K562 (cell line): ENCODE results near the gene SEPTIN12. TPM values are rescaled to one million over a fixed set of nuclear protein-coding genes. Genes with fewer than 3 reads are reported as not detected.
A peak's percentile ranks its signal among the peaks of the same experiment; 100 is the strongest.

ENCODE experiments used
- CHAMP1 ChIP-seq: fragments of 450-650 bp; IDR thresholded peaks from 2 replicates; pipeline ENCODE4 v1.6.1; 2016; ENCODE audit warnings: mild to moderate bottlenecking
- CTBP1 ChIP-seq: fragments of 450-650 bp; IDR thresholded peaks from 2 replicates; pipeline ENCODE4 v1.6.1; 2016; ENCODE audit warnings: borderline replicate concordance
- FOSL1 ChIP-seq: fragments of 200-800 bp; sonication (Bioruptor generic); conservative IDR thresholded peaks from 2 replicates; pipeline ENCODE4 v1.6.1; 2016; ENCODE audit warnings: missing genetic modification characterization, missing compliant biosample characterization
- FOXM1 ChIP-seq, 2 experiments: fragments of 450-650 bp in 1 of 2; sonication (generic) in 1 of 2; formaldehyde crosslinking in 1 of 2; IDR thresholded peaks; 2 replicates each; pipeline versions ENCODE4 v1.6.1 to v1.9.0; 2017 to 2022; ENCODE audit warnings: low read depth in 2 of 2, mild to moderate bottlenecking in 2 of 2, missing genetic modification reagents in 1 of 2, moderate library complexity in 1 of 2
- HNRNPH1 ChIP-seq: fragments of 200-400 bp; formaldehyde crosslinking; optimal IDR thresholded peaks from 2 replicates; pipeline ENCODE3; 2017; ENCODE audit warnings: low read depth, mild to moderate bottlenecking, low read length, moderate library complexity
- LCOR ChIP-seq: sonication (generic); formaldehyde crosslinking; IDR thresholded peaks from 2 replicates; pipeline ENCODE4 v1.8.0; 2022; ENCODE audit warnings: mild to moderate bottlenecking, missing genetic modification reagents
- LEF1 ChIP-seq: fragments of 450-650 bp; IDR thresholded peaks from 2 replicates; pipeline ENCODE4 v1.6.1; 2016; ENCODE audit warnings: mild to moderate bottlenecking
- NONO ChIP-seq, 2 experiments: fragments of 200-400 bp in 1 of 2; fragments of 450-650 bp in 1 of 2; formaldehyde crosslinking in 1 of 2; IDR thresholded peaks; 2 replicates each; pipeline ENCODE4 v1.6.1; 2017; ENCODE audit warnings: low read depth in 2 of 2, mild to moderate bottlenecking in 2 of 2, moderate library complexity in 2 of 2, low read length in 1 of 2
- SAP30 ChIP-seq: fragments of 200-600 bp; sonication (generic); IDR thresholded peaks from 2 replicates; pipeline ENCODE4 v1.6.1; 2012; ENCODE audit warnings: borderline replicate concordance, low read depth, mild to moderate bottlenecking, moderate library complexity, low read length, control low read depth, inconsistent platforms; ENCODE audit not compliant: insufficient read depth, poor library complexity, severe bottlenecking
- SMARCA4 ChIP-seq: fragments of 450-650 bp; IDR thresholded peaks from 2 replicates; pipeline ENCODE4 v1.6.1; 2016
- TAL1 ChIP-seq: fragments of 450-650 bp; IDR thresholded peaks from 2 replicates; pipeline ENCODE4 v1.6.1; 2016; ENCODE audit warnings: mild to moderate bottlenecking
- ZFP1 ChIP-seq: fragments of 450-650 bp; formaldehyde crosslinking; IDR thresholded peaks from 2 replicates; pipeline ENCODE4 v1.4.0; 2020; ENCODE audit warnings: mild to moderate bottlenecking, mixed read lengths
- ZNF121 ChIP-seq: sonication (generic); formaldehyde crosslinking; conservative IDR thresholded peaks from 2 replicates; pipeline ENCODE4 v1.8.0; 2022; ENCODE audit warnings: missing genetic modification reagents
- ZNF354B ChIP-seq: fragments of 250-450 bp; sonication (Bioruptor Pico); IDR thresholded peaks from 2 replicates; pipeline ENCODE4 v1.4.0; 2020
- ZNF707 ChIP-seq: fragments of 250-450 bp; sonication (Bioruptor Pico); conservative IDR thresholded peaks from 2 replicates; pipeline ENCODE4 v1.8.0; 2022; ENCODE audit warnings: inconsistent platforms, mild to moderate bottlenecking, moderate library complexity
- ZSCAN32 ChIP-seq: fragments of 450-650 bp; formaldehyde crosslinking; IDR thresholded peaks from 2 replicates; pipeline ENCODE4 v1.4.0; 2020; ENCODE audit warnings: mild to moderate bottlenecking, moderate library complexity
- polyA plus RNA-seq, 8 experiments: library from polyadenylated mRNA; depleted of rRNA in 4 of 8; stranded (reverse) in 5 of 8; unstranded in 3 of 8; fragments of >200 nt; fragmentation: Nextera tagmentation in 2 of 8; fragmentation: Illumina TruSeq in 1 of 8; extraction: Ambion mirVana in 2 of 8; extraction: Trizol in 1 of 8; gene quantifications; 2 replicates each; pipeline versions ENCODE4 v1.2.1 to v1.2.3, GENCODE V29; 2011 to 2014; ENCODE audit warnings: inconsistent platforms in 1 of 8, missing spikeins in 1 of 8
- total RNA-seq, 7 experiments: library from RNA; depleted of rRNA in 6 of 7; stranded (reverse); fragments of >200 nt in 6 of 7; fragmentation: Illumina TruSeq in 2 of 7; extraction: Trizol in 2 of 7; gene quantifications; 2 replicates each; pipeline versions ENCODE4 v1.2.1 to v1.2.3, GENCODE V29; 2011 to 2021; ENCODE audit warnings: low replicate concordance in 1 of 7
- TF ChIP-seq, protein P1 (sequence below): fragments of 450-650 bp; IDR thresholded peaks from 2 replicates; pipeline ENCODE4 v1.6.1; 2017; ENCODE audit warnings: mild to moderate bottlenecking, moderate library complexity
- TF ChIP-seq, protein P2 (sequence below): sonication (generic); formaldehyde crosslinking; IDR thresholded peaks from 2 replicates; pipeline ENCODE4 v1.8.1; 2023; ENCODE audit warnings: mild to moderate bottlenecking, missing genetic modification reagents, moderate library complexity
- TF ChIP-seq, protein P3 (sequence below): fragments of 450-650 bp; IDR thresholded peaks from 2 replicates; pipeline ENCODE4 v1.6.1; 2016
- TF ChIP-seq, protein P4 (sequence below): sonication (generic); formaldehyde crosslinking; IDR thresholded peaks from 2 replicates; pipeline ENCODE4 v1.8.0; 2022; ENCODE audit warnings: missing genetic modification reagents, mild to moderate bottlenecking, borderline replicate concordance

Gene SEPTIN12
- total and polyA plus RNA-seq, 9 of the 15 experiments (the other 6 are each of a cell fraction or from before 2014, with no cell fraction given): not detected

DNA sequence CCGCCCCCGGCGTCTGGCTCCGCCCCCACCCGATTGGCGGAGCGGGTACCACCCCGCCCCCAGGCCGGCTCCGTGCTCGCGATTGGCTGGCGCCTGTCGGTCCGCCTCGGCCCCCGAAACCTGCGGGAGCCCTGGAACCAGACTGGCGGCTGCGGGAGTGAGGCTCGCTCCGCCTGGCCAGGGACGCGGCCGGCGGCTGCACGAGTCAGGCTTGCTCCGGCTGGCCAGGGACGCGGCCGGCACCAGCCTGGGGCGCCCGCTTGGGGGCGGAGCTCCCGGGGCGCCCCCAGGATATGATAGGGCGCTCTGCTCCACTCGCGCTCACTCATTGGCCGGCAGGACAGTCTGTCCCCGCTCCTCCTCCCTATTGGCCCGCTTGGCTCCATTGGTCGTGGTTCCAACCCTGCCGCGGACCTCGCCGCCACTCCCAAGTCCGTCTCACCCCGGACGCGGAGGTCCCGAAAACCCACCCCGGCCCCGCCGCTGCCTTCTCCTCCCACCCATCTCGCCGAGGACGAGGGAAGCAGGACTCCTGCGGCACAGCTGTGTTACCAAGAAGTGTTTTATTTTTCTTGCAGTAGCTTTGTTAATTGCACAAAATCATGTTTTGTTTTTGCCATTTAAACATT is 14.6 kb upstream of the SEPTIN12 start (continued):
- no peak for TF ChIP-seq FOXM1 (IDR thresholded peaks at IDR 0.05; ENCODE audit: low read depth)
- TF ChIP-seq FOXM1 (CRISPR knock-in tag; IDR thresholded peaks at IDR 0.05; ENCODE audit: low read depth): 0 out of 2 replicates have a peak, but pooled peaks have one; percentile 37
- no peak for TF ChIP-seq SMARCA4
- TF ChIP-seq, protein P1, sequence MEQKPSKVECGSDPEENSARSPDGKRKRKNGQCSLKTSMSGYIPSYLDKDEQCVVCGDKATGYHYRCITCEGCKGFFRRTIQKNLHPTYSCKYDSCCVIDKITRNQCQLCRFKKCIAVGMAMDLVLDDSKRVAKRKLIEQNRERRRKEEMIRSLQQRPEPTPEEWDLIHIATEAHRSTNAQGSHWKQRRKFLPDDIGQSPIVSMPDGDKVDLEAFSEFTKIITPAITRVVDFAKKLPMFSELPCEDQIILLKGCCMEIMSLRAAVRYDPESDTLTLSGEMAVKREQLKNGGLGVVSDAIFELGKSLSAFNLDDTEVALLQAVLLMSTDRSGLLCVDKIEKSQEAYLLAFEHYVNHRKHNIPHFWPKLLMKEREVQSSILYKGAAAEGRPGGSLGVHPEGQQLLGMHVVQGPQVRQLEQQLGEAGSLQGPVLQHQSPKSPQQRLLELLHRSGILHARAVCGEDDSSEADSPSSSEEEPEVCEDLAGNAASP: no peak
- TF ChIP-seq, protein P2, sequence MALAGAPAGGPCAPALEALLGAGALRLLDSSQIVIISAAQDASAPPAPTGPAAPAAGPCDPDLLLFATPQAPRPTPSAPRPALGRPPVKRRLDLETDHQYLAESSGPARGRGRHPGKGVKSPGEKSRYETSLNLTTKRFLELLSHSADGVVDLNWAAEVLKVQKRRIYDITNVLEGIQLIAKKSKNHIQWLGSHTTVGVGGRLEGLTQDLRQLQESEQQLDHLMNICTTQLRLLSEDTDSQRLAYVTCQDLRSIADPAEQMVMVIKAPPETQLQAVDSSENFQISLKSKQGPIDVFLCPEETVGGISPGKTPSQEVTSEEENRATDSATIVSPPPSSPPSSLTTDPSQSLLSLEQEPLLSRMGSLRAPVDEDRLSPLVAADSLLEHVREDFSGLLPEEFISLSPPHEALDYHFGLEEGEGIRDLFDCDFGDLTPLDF (CRISPR knock-in tag): no peak
- no peak for TF ChIP-seq CHAMP1
- no peak for TF ChIP-seq ZFP1
- TF ChIP-seq ZNF121 (CRISPR knock-in tag): no peak
- TF ChIP-seq TAL1: no peak
- peak; percentile 31 for TF ChIP-seq HNRNPH1
- peak; percentile 45; the same call in 1 of the 2 replicates for TF ChIP-seq CTBP1
- no peak for TF ChIP-seq ZNF707 (CRISPR knock-in tag)
- TF ChIP-seq, protein P3, sequence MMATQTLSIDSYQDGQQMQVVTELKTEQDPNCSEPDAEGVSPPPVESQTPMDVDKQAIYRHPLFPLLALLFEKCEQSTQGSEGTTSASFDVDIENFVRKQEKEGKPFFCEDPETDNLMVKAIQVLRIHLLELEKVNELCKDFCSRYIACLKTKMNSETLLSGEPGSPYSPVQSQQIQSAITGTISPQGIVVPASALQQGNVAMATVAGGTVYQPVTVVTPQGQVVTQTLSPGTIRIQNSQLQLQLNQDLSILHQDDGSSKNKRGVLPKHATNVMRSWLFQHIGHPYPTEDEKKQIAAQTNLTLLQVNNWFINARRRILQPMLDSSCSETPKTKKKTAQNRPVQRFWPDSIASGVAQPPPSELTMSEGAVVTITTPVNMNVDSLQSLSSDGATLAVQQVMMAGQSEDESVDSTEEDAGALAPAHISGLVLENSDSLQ: peak; percentile 99
- TF ChIP-seq, protein P4, sequence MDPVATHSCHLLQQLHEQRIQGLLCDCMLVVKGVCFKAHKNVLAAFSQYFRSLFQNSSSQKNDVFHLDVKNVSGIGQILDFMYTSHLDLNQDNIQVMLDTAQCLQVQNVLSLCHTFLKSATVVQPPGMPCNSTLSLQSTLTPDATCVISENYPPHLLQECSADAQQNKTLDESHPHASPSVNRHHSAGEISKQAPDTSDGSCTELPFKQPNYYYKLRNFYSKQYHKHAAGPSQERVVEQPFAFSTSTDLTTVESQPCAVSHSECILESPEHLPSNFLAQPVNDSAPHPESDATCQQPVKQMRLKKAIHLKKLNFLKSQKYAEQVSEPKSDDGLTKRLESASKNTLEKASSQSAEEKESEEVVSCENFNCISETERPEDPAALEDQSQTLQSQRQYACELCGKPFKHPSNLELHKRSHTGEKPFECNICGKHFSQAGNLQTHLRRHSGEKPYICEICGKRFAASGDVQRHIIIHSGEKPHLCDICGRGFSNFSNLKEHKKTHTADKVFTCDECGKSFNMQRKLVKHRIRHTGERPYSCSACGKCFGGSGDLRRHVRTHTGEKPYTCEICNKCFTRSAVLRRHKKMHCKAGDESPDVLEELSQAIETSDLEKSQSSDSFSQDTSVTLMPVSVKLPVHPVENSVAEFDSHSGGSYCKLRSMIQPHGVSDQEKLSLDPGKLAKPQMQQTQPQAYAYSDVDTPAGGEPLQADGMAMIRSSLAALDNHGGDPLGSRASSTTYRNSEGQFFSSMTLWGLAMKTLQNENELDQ (CRISPR knock-in tag): no peak
- TF ChIP-seq SAP30: peak; percentile 7
- TF ChIP-seq FOSL1 (tag): no peak
- TF ChIP-seq LEF1: no peak
- TF ChIP-seq NONO (IDR thresholded peaks at IDR 0.05; ENCODE audit: low read depth in 2 of 2, low read length in 1 of 2): no peak
- no peak for TF ChIP-seq ZNF354B (CRISPR knock-in tag)
- TF ChIP-seq ZSCAN32: no peak
- no peak for TF ChIP-seq LCOR (CRISPR knock-in tag)
